ENCODE data around the gene FGF18.

Gene FGF18

GRCh38 chr5:171444582-171444981, 25.1 kb downstream of the FGF18 start:
- DNase-seq, result no peak

GRCh38 chr5:171445644-171446516, 26.4 kb downstream of the FGF18 start:
- DNase-seq, result no peak

GRCh38 chr5:171447226-171447625, 27.8 kb downstream of the FGF18 start:
- DNase-seq, result no peak

- DNase-seq, result no peak
Measured at GRCh38 chr5:171449426-171449825, 30.0 kb downstream of the FGF18 start.

- DNase-seq, result no peak
Measured at GRCh38 chr5:171450423-171451331, 31.2 kb downstream of the FGF18 start.

GRCh38 chr5:171451421-171451820, 32.0 kb downstream of the FGF18 start:
- DNase-seq, result no peak

- no peak for DNase-seq
Measured at GRCh38 chr5:171453056-171453725, 33.7 kb downstream of the FGF18 start.

GRCh38 chr5:171453988-171454387, 34.5 kb downstream of the FGF18 start:
- DNase-seq, result no peak

GRCh38 chr5:171454549-171454948, 35.1 kb downstream of the FGF18 start:
- no peak for DNase-seq

GRCh38 chr5:171455522-171455921, 36.1 kb downstream of the FGF18 start:
- no peak for DNase-seq

- DNase-seq, result no peak
Measured at GRCh38 chr5:171457208-171457981, 37.9 kb downstream of the FGF18 start.

GRCh38 chr5:171459839-171460238, 40.4 kb downstream of the FGF18 start:
- DNase-seq, result no peak

- no peak for DNase-seq
Measured at GRCh38 chr5:171462136-171462927, 42.9 kb downstream of the FGF18 start.

GRCh38 chr5:171462928-171463861, 43.7 kb downstream of the FGF18 start:
- DNase-seq, result no peak

- DNase-seq, result no peak
Measured at GRCh38 chr5:171463862-171464229, 44.4 kb downstream of the FGF18 start.

- DNase-seq, result no peak
Measured at GRCh38 chr5:171464829-171465228, 45.4 kb downstream of the FGF18 start.

- no peak for DNase-seq
Measured at GRCh38 chr5:171467107-171467506, 47.7 kb downstream of the FGF18 start.

GRCh38 chr5:171469326-171469725, 49.9 kb downstream of the FGF18 start:
- no peak for DNase-seq

GRCh38 chr5:171470420-171470819, 51.0 kb downstream of the FGF18 start:
- no peak for DNase-seq

GRCh38 chr5:171474230-171474813, 54.9 kb downstream of the FGF18 start:
- no peak for DNase-seq
